ENCODE results near the gene TBL2.
"Not testable (repeated sequence)": the region's sequence is repeated elsewhere in the genome, so short reads cannot be mapped to it uniquely, and the experiment has no call there.

The TBL2 gene

GRCh38 chr7:73526896-73527821 lies 51.2 kb downstream of the TBL2 start:
- DNase-seq, result no peak

GRCh38 chr7:73526158-73526494 lies 52.3 kb downstream of the TBL2 start:
- not testable (repeated sequence) for DNase-seq

GRCh38 chr7:73522105-73522872 lies 56.1 kb downstream of the TBL2 start, which contains the start of gene BAZ1B:
BAZ1B (minus strand) TSS chr7:73522293; CDS start chr7:73521933, 360 bp downstream.
- peak; percentile 77 to 91 for DNase-seq

GRCh38 chr7:73521636-73522104 lies 56.7 kb downstream of the TBL2 start:
- peak in 1 of 2 experiments; percentile 60 for DNase-seq

GRCh38 chr7:73520673-73521635 lies 57.4 kb downstream of the TBL2 start:
- peak in 1 of 2 experiments; percentile 0 for DNase-seq

GRCh38 chr7:73519867-73520672 lies 58.3 kb downstream of the TBL2 start:
- no peak for DNase-seq

- no peak for DNase-seq
These were observed 59.9 kb downstream of the TBL2 start for GRCh38 chr7:73518470-73518869.

All from NCI-H446 (cell line).